ENCODE measurements around the gene CSF1.

The CSF1 gene

DNA sequence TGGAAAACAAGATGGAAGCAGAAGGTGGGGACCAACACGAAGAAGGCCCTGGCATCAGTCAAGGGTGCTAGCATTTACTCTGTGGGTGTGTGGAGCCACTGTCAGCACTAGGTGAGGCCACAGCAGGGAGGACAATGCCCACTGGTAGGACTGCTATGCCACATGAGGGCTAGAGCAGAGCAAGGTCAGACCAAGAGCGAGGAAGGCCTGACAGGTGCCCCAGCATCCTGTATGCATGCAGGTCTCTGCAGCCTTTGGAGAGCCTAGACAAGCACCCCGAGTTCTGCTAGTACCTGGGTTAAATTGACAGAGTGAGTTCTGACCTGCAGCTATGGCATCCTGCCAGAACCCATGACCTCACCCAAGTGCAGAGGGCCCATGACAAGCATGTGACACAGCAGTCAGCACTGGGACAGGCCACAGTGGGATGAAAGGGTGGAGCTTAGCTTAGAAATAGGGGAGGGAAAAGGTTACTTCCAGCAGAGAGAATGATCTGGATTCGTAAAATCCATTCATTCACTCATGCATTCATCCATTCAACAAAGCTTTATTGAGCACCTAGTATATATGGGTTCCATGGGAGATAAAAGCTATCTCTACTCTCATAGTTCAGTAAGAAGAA lies 9.0 kb upstream of the CSF1 start:
- no peak for DNase-seq (ENCODE audit: low spot score)

DNA sequence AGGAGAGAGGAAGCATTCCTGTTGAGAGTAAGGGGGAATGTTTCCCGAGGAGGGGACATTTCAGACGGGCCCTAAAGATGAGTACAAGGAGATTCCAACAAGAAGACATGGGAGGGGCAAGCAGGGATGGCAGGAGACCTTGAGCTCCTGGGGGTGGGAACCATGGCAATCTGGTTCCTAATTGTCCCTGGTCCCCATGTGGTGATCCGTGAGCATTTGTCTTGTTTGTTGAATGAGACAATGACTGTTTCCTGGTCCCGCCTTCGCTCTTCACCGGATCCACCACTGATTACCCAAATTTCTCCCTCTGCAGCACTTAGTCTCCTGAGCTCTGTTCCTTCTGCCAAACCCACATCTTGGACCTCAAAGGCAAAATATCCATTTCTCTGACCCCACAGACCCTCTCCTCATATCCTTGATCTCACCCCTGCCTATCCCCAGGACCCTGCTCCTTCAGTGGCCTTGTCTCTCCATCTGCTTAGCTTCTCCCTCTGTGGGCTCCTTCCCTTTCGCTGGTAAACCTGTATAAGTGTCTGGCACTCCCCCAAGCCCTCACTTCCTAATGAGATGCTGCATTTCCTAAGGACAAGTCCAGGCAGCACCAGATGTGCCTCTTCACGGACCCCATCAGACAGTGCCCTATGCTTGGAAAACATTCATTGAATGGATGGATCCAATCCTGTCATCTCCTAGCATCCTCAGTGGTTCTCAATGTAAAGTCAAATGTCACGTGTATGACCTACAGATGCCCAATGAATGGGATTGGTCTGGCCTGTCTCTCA lies 8.3 kb upstream of the CSF1 start:
- no peak for DNase-seq (ENCODE audit: low spot score)

DNA sequence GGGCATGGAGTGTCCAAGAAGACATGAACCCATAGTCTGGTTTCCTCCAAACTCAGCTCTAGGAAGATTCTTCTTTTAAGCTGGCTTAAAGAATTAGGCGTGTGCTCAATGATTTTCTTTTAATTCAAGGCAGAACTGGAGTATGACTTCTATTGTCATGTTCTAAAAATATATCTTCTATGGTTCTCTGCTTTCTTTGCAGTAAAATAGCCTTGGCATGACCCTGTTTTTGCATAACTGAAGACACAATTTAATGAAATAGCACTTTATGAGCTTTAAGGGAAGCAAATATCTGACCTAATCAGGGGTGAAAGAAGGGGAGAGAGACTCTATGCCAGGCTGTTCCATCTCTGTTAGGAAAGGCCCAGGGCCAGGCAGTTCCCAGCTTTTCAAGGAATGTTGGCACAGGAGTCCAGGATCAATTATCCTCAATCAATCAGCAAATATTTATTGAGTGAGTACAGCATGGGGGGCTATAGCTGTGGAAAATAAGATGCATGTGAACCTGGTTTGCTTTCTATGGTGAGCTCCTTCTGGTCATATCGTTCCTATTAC lies 7.2 kb upstream of the CSF1 start:
- no peak for DNase-seq (ENCODE audit: low spot score)

DNA sequence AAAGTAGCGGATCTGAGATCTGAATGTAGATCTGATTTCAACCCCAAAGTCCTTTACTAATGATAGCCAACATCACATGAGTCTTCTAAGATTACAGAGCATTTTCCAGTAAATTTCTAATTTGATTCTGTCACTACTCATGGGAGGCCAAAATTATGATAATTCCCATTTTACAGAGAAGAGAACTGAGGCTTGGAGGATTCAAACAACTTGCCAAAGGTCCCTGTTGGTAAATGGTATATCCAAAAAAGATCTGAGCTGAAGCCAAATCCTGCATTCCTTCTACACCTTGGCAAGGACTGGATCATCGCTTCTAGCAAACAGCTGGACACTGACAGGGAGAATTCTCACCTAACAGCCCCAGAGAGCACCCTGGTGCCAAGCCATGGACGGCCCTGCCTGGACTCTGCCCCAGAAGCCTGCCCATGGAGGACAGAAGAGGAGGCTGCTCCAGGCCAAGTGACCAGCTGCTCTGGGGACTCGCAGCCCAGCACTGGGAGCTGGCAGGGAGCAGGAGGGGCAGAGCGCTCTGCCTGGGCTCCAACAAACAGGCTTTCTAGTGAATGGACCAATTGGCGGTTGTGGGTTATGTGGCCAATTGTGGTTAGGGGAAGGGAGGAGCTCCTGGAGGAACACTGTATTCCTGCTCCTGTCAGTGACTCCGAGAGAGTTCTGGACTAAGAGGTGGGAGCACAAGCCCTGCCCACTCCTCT lies 6.4 kb upstream of the CSF1 start:
- DNase-seq (ENCODE audit: low spot score) = no peak

DNA sequence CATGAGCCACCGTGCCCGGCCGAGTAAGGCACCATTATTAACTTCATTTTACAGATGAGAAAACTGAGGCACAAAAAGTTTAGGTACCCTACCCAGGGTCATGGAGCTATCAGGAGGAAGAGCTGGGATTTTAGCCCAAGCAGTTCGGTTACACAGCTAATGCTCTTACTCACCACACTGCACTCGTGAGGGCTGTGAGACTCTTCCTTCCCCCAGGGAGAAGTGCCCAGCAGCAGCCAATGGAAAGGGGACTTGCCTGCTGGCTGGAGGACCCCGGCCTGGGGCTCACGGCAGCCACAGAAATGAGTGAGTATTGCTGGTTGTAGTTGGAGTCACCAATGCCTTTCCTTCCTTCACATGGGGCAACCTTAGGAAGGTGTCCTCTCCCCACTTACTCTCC lies 5.2 kb upstream of the CSF1 start:
- no peak for DNase-seq (ENCODE audit: low spot score)

DNA sequence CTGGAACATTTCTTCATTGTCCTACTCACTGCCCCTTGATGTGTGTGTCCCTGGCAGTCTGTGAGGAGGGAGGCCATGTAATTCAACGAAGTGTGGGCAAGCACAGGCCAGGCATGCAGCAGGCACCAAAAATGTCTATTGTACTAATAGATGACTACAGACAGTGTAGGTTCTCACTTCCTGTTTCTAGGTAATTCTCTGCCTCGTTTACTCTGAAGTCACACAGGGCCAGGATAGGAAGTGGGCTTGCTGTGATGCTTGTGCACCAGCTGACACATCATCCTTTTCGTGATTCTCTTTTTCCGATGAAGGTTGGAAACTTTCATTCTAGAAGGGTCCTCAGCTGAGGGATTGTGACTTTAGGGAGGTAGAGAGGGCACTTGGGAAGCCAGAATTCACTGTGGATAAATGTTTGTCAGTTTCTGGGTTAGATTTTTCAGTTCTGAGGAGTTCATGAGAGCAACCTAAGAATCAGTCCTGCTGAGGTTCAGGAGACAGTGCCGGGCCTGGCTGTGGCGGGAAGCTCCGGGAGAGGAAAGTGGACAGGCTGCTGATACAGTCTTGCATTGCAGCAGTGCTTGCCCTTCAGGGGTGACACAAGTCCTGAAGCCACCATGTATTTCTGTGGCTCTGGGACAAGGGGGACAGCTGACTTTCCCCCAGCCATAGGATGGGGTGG lies 4.3 kb upstream of the CSF1 start:
- DNase-seq (ENCODE audit: low spot score) = no peak

DNA sequence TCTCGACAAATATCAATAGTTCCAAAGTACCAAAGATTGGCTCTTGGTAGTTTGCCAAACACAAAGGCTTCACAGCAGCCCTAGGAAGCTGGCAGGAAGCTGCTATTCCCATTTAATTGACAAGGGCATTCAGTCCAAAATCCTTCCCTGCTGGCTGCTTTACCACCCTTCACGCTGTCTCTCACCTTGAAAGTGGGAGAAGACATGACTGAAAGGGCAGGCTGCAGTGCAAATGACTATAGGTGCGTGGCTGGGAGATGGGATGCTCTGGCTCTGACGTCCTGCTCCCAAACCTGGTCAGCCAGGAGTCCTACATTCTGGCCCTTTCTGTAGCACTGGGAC lies 3.8 kb upstream of the CSF1 start:
- DNase-seq (ENCODE audit: low spot score) = no peak

DNA sequence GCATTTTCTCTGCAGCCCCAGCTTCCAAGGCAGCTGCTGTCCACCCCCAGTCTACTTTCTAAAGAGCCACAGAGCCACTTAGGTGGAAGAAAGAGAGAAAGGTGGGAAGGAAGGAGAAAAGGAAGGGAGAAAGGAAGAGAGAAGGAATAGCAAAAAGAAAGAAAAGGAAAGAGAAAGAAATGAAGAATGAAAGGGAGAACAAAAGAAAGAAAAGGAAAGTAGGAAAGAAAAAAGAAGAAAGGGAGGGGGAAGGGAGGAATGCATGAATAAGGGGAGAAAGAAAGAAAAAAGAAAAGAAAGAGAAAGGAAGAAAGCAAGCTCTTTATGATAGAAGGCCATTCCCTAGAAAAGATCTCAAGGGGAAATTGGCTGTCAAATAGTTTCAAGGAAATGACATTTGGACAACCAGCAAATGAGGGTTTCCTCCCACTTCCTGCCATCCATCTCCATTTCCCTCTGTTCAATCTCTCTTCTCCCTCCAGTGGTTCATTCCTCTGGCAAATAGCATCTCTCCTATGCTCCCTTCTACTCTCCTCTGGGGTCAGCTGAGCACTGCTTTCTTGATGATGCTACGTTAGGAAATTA lies 3.4 kb upstream of the CSF1 start:
- DNase-seq (ENCODE audit: low spot score) = no peak

DNA sequence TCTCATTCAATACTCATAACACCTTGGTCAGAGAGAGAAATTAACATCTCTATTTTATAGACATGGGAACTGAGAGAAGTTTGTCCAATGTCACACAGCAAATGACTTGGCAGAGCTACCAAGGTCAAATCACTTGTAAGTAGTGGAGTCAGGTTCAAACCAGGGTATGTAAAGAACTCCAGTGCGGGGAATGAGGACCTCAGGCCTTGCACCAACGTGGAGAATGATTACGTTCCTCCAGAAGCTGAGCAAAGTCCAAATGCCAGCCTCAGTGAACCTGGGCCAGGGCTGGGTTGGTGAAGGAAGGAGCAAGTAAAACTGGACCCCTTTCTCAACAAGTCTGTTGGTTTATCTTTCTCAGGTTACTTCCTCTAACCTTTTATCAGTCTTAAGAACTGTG lies 1.8 kb upstream of the CSF1 start:
- no peak for DNase-seq (ENCODE audit: low spot score)

DNA sequence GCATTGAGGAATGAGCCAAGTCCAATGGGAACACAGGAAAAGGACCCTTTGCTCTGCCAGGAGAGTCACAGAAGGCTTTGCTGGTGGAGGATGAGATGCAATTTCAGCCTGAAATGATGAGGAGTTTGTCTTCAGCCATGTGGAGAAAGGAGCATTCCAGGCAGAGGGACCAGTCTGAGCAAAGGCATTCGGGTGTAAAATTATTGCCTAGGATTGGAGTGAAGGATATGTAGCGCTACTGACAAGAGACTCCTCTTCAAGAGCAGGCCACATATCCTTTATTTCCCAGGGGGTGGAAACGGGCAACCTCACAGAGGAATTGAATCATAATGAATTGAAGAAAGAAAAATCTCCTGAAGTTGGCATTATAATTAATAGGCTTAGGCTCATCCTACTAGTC lies 1.1 kb upstream of the CSF1 start:
- DNase-seq (ENCODE audit: low spot score) = no peak

DNA sequence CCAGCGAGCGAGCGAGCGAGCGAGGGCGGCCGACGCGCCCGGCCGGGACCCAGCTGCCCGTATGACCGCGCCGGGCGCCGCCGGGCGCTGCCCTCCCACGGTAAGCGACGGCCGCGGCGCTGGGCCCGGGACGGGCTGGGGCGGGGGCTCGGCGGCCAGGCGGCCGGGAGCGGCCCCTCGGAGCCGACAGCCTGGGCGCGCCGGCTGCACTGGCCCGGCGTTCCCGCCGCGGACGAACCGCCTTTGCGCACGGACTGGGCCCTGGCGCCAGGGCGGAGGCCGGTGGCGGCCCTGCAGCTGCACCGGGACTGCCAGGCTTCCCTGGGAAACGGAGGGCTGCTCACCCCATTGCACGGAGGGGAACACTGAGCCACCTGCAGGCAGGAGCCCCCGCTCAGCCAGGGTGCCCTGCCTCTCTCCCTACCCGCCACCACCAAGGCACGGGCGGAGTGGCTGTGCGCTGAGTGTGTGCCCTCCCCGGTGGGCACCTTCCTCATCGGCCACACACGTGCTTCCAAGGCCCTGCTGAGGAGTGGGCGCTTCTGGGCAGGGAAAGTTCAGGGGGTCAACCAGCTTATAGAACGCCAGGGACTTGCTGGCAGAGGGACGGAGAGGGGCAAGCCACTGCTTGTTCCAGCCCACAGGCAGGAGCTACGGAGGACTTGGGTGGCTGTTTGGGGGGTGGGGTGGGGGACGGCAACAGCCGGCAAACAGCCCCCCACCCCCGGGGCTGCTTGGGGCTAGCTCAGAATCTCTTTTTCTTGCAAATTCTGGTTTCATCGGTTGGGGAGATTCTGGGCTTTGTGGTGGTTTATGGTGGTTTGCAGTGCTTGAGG lies 532 bp downstream of the CSF1 start:
- DNase-seq (ENCODE audit: low spot score) = peak; percentile 78

DNA sequence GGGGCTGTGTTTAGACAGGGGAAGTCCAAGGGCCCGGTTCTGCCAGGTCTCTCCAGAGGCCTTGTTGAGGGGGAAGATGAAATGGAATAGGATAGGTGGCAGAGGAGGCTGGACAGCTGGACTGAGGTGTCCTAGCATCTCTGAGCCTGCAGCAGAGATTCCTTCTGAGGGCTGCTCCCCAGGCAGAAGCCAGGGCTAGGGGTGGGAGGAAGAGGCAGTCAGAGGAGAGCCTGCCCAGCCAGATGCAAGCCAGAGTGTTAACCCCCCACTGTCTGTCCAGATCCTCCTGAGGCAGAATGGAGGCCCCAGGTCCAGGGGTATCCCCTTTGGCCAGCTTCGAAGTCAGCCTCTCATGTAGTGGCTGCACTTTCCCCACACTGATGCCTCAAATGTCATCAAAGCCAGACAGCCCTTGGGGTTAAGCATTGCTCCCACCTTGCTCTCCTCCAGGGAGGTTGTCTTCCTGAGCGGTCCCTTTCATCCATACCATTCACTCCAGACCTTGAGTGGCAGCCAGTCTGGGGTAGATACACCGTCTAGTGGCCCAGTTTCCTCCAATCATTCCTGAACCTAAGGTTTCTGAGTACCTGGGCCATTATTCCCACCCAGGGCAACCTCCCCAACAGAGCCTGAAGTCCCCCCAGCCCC lies 1.7 kb downstream of the CSF1 start:
- no peak for DNase-seq (ENCODE audit: low spot score)

DNA sequence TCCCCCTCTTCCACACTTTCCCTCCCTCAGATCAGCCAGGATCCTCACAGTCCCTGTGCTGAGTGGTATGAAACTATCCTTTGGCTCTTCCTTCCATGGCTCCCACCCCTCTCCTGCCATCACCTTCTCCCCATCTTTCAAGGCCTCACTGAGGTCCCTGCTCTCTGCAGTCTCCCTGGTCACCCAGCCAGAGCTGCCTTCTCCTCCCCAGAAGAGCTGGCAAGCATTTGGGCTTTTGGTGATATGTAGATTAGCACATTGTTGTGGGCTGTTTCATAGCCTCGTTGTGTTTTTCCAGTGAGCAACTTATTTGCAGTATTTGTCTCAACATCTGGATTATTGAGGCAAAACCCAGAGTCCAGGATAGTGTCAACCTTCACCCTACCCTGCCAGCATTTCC lies 2.2 kb downstream of the CSF1 start:
- DNase-seq (ENCODE audit: low spot score) = no peak

DNA sequence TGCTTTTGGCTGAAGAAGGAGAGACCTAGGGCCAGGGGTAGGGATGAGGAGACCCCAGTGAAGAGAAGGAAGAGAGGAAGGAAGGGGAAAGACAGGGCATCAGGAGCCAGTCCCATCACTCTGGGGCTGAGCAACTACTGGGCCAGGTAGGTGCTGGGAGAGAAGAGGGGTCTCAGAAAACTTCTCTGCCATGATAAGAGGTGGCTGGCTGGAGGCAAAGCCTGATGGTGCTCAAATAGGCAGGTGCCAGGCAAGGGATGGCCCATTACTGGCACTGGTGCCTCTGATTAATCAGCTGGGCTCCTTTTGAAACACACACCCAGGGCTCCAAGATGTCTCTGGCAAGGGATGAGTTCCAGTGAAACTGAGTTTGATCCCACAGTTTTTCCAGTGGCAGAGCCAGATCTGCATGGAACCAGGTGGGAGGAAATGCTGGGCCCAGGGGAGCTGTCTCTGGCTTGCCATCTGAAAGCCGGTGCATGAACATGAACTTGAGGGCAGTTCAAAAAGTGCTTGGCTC lies 2.8 kb downstream of the CSF1 start:
- DNase-seq (ENCODE audit: low spot score) = no peak

DNA sequence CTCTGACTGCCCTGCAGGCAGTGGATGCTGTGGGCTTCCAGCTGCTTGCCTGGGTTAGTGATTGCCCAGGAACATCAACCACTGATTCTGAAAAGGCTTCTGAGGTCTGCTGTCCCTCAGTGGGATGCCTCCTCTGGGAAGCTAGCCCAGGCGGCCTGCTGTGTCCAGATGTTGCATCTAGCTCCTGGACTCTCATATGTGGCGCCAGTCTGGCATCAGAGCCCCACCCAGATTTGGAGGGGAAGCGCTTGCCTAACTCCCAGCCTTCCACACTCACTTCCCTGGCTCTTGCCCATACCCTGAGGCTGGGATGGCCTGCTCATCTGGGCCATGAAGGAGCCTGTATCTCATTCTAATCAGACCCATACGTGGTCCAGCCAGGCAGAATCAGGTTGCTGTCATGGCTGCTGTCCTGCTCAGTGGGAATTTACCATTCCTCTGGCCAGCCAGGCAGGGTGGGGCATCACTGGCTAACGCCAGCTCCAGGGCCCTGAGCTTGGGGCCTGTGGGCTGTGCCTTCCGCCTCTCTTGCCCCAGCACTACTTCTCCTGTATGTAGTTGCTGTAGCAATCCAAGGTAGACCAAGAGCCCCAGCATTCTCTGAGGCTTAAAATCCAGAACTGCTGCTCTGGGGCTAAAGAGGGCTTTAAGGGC lies 4.1 kb downstream of the CSF1 start:
- DNase-seq (ENCODE audit: low spot score) = no peak

DNA sequence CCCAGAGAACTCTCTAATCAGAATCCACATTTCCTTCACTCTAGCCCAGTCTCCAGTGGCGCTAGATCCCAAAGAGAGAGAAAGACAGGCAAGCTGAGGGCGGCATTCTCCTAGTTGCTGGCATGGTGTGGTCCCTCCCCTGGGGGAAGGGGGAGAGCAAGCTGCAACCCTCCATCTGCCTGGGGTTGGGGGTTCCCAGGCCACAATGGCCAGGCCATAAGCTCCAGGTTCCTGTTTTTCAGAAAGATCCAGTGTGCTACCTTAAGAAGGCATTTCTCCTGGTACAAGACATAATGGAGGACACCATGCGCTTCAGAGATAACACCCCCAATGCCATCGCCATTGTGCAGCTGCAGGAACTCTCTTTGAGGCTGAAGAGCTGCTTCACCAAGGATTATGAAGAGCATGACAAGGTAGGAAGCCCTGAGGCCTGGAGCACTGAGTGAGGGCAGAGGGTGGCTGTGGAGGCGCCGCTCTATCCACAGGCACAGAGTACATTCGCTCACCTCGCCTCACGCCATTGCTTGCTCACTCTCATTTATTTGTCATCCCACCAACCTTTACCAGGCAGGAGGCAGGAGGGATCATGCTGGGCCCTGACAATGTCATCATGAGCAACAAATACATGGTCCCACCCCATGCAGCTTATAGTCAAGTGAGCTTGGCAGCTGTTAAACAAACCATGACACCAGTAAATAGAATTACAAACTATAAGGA lies 6.6 kb downstream of the CSF1 start:
- DNase-seq (ENCODE audit: low spot score) = no peak

DNA sequence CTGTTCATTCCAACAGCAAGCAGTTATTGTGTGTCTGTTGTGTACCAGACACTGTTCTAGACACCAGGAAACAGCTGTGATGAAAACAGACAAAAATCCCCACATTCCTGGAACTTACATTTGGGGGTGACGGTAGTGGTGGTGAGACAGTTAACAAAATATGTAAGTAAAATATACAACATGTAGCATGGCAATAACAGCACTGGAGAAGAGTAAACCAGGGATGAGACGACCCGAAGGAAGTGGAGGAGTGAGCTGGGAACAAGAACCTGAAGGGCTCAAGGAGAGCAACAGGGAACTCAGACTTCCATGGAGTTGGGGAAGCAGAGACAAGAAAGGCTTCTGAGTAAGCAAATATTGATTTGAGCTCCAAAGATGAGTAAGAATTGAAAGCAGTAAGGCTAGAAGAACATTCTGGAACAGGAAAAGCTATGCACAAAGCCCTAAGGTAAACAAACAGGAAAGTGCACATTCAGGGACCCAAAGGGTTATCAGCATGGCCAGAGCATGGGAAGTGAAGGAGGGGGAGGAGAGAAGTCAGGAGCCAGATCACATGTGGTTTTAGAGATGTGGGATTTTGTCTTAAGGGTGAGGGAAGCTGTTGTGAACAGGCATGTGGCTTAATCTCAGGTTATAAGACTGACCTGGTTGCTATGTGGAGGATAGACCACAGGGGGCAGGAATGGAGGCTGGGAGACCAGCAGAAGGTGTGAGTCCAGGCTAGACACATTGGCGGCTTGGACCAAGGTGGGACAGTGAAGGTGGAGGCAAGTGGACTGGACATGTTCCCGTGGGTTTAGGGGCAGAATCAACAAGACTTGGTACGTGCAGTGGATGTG lies 7.3 kb downstream of the CSF1 start:
- DNase-seq (ENCODE audit: low spot score) = no peak

DNA sequence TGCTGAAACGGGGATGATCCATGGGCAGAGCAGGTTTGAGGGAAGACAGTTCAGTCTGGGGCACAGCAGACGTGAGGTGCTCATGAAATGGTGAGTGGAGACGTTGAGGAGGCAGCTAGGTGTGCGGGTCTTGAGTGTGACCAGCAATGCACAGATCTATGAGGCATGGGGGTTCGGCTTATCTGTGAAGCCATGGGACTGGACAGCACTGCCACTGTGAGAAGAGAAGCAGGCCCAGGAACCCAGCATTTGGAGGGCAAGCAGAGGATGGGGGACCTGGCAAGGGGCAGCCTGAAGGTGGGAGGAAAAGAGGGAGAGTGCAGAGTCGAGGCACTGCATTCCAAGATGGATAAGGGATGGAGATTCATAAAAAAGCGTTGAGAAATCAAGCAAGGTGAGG lies 8.0 kb downstream of the CSF1 start:
- DNase-seq (ENCODE audit: low spot score) = no peak
